Stimulated activated CD8-positive, alpha-beta memory T cell treated with anti-CD3 and anti-CD28 coated beads, Interleukin-2, amount 100 ng/mL, for 1 hour (primary cell): ENCODE measurements around the gene ACAA1.
"Not testable (repeated sequence)": the region's sequence is repeated elsewhere in the genome, so short reads cannot be mapped to it uniquely, and the experiment has no call there.

Experiments
- DNase-seq, 2 donors: peaks; one replicate each; pipeline ENCODE4 v3.0.0-alpha.2; 2020; ENCODE audit warnings: low read depth in 2 of 2

ACAA1 gene

GRCh38 chr3:38083254-38083653, 53.7 kb downstream of the ACAA1 start:
- DNase-seq, result not testable (repeated sequence)

- not testable (repeated sequence) for DNase-seq
Observed at GRCh38 chr3:38082296-38082695, 54.6 kb downstream of the ACAA1 start.

GRCh38 chr3:38077073-38077472, 59.9 kb downstream of the ACAA1 start:
- DNase-seq, result not testable (repeated sequence)
